Cardiac muscle cell (in vitro differentiated cells and primary cell): ENCODE measurements around the gene ANKRD12. TPM values are rescaled to one million over a fixed set of nuclear protein-coding genes. Genes with fewer than 3 reads are reported as not detected.

Experiments
- DNase-seq, 2 donors: peaks; one replicate each; pipeline versions ENCODE4 v3.0.0 to v3.0.0-alpha.2; 2010 to 2017; ENCODE audit warnings: low read depth in 1 of 2, low spot score in 1 of 2
- H3K27ac ChIP-seq: fragments of 200-600 bp; sonication (generic); 2 replicates; pipeline ENCODE4 v1.5.1; 2016
- H3K27me3 ChIP-seq: fragments of 200-600 bp; sonication (generic); 2 replicates; pipeline ENCODE4 v1.6.0; 2016; ENCODE audit warnings: control low read depth
- H3K36me3 ChIP-seq: fragments of 200-600 bp; sonication (generic); 2 replicates; pipeline ENCODE4 v1.5.1; 2016; ENCODE audit warnings: control low read depth
- H3K4me1 ChIP-seq: fragments of 200-600 bp; sonication (generic); 2 replicates; pipeline ENCODE4 v1.8.1; 2017; ENCODE audit warnings: low read depth, mild to moderate bottlenecking, mixed run types
- H3K4me3 ChIP-seq: fragments of 200-600 bp; sonication (generic); 2 replicates; pipeline ENCODE4 v1.5.1; 2016; ENCODE audit warnings: mild to moderate bottlenecking
- H3K9me3 ChIP-seq: fragments of 200-600 bp; sonication (generic); 2 replicates; pipeline ENCODE4 v1.5.1; 2017; ENCODE audit warnings: low read depth, mild to moderate bottlenecking, control low read depth
- CTCF ChIP-seq: IDR thresholded peaks from 2 replicates; pipeline ENCODE4 v1.5.1; 2012; ENCODE audit warnings: low read depth, mild to moderate bottlenecking, low read length
- polyA plus RNA-seq: library from polyadenylated mRNA; unstranded; fragments of >200 nt; fragmentation: Nextera tagmentation; extraction: Ambion mirVana; gene quantifications from 2 replicates; pipeline ENCODE4 v1.2.1, GENCODE V29; 2016
- total RNA-seq: library from RNA; depleted of rRNA; stranded (reverse); fragments of >200 nt; gene quantifications from 2 replicates; pipeline ENCODE4 v1.2.3, GENCODE V29; 2016

Gene ANKRD12
- total and polyA plus RNA-seq, 2 experiments from 2014 or later: 21.5 to 88.8 TPM

- no peak for DNase-seq
- no peaks in the 10 kb centered on the region for H3K27me3 ChIP-seq
These were observed 136.6 kb downstream of the ANKRD12 start for GRCh38 chr18:9273221-9273620.

GRCh38 chr18:9275890-9276289 lies 139.3 kb downstream of the ANKRD12 start:
- no peaks in the 10 kb centered on the region for H3K27me3 ChIP-seq
- TF ChIP-seq CTCF: no peak
- H3K36me3 ChIP-seq: peaks cover 10% of the 10 kb centered on the region
- peak overlapping the region; percentile 7 for H3K27ac ChIP-seq
- H3K9me3 ChIP-seq: no peaks in the 10 kb centered on the region
- peaks cover 4% of the 10 kb centered on the region for H3K4me1 ChIP-seq
- H3K4me3 ChIP-seq: no peak overlapping the region
- no peak for DNase-seq

More at GRCh38 chr18:9273221-9273620, 136.6 kb downstream of the ANKRD12 start:
- H3K9me3 ChIP-seq: no peaks in the 10 kb centered on the region
- no peak for TF ChIP-seq CTCF
- no peak overlapping the region for H3K27ac ChIP-seq
- peaks cover 4% of the 10 kb centered on the region for H3K4me1 ChIP-seq
- no peak overlapping the region for H3K4me3 ChIP-seq
- H3K36me3 ChIP-seq: peaks cover 8% of the 10 kb centered on the region

DNA sequence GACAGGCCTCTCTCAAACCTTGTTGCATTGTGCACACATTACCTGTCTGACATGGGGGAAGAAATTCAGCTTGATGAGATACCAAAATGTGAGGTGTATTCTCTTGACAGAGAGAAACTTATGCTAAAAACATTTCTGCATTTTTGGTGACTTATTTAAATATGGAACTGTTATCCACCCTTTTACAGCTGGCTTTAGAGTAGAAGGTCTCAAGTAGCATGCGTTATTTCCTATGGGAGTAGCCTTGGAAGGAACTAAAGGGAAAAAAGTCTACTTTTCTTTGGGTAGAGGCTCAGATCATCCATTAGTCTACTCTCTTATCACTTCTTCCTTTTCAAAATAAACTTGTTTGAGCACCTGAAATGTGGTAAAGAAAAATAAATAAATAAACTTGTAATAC lies 141.4 kb downstream of the ANKRD12 start:
- no peaks in the 10 kb centered on the region for H3K27me3 ChIP-seq
- no peaks in the 10 kb centered on the region for H3K9me3 ChIP-seq
- peaks cover 12% of the 10 kb centered on the region for H3K36me3 ChIP-seq
- H3K4me1 ChIP-seq: peaks cover 4% of the 10 kb centered on the region
- no peak for DNase-seq
- no peak overlapping the region for H3K27ac ChIP-seq
- no peak overlapping the region for H3K4me3 ChIP-seq
- no peak for TF ChIP-seq CTCF

- no peak for DNase-seq
- Histone ChIP-seq H3K27ac (no peak overlapping the region), H3K27me3 (no peaks in the 10 kb centered on the region), H3K4me3 (no peak overlapping the region), H3K9me3 (no peaks in the 10 kb centered on the region), H3K4me1 (no peaks in the 10 kb centered on the region), H3K36me3 (peaks cover 12% of the 10 kb centered on the region)
- no peak for TF ChIP-seq CTCF
These were observed 144.3 kb downstream of the ANKRD12 start for GRCh38 chr18:9280849-9281248.

GRCh38 chr18:9281780-9282179 lies 145.2 kb downstream of the ANKRD12 start:
- DNase-seq: no peak
- no peaks in the 10 kb centered on the region for H3K4me1 ChIP-seq
- H3K36me3 ChIP-seq: peaks cover 5% of the 10 kb centered on the region
- no peak overlapping the region for H3K27ac ChIP-seq
- no peaks in the 10 kb centered on the region for H3K27me3 ChIP-seq
- no peak overlapping the region for H3K4me3 ChIP-seq
- TF ChIP-seq CTCF: no peak
- H3K9me3 ChIP-seq: no peaks in the 10 kb centered on the region

DNA sequence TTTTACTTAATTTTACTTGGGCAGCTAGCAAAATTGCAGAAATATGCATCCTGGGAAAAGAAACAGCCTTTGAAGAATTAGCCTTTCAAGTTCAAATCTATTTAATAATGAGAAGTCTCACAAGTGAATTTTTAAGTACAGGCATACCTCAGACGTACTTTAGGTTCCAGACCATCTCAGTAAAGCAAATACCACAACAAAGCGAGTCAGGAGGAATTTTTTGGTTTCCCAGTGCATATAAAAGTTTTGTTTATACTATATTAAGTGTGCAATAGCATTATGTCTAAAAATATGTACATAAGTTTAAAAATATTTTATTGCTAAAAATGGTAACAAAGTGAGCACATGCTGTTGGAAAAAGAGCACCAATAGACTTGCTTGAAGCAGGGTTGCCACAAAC lies 147.2 kb downstream of the ANKRD12 start:
- Histone ChIP-seq H3K4me1 (no peaks in the 10 kb centered on the region), H3K36me3 (peaks cover 3% of the 10 kb centered on the region), H3K4me3 (no peak overlapping the region), H3K27ac (no peak overlapping the region), H3K27me3 (no peaks in the 10 kb centered on the region), H3K9me3 (no peaks in the 10 kb centered on the region)
- no peak for DNase-seq
- no peak for TF ChIP-seq CTCF
